Urothelium cell line (cell line): Measurements from ENCODE around the gene ATCAY.
"Not testable (repeated sequence)": the region's sequence is repeated elsewhere in the genome, so short reads cannot be mapped to it uniquely, and the experiment has no call there.

Source experiments
- DNase-seq: peaks from one replicate; pipeline ENCODE4 v3.0.0; 2011; ENCODE audit warnings: low spot score, mixed read lengths
- FAIRE-seq: peaks from 2 replicates; lab custom pipeline; 2011; peaks lifted over from hg19 to GRCh38; lab: Jason Lieb, UNC

ATCAY gene

GRCh38 chr19:3852614-3853254 lies 27.8 kb upstream of the ATCAY start:
- DNase-seq (peak; percentile 69), FAIRE-seq (no peak)

DNA sequence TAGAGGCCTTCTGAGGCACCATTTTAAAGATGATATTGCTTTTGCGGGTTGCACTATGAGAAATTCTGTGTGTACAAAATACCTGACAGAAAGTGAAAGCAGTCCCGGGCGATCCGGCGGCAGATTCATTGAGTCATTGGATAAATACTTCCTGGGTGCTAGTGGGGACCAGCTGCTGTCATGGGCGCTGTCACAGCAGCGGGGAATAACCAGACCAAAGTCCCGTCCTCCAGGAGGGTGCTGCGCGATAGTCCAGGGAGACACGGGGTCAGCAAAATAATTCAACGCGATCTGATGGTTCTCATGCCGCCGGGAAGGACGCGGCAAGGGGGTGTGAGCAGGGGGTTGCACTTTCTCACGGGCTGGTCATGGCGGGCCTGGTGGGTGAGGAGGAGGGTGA lies 25.2 kb upstream of the ATCAY start:
- FAIRE-seq (no peak), DNase-seq (no peak)

GRCh38 chr19:3857449-3858003 lies 23.0 kb upstream of the ATCAY start:
- FAIRE-seq (no peak), DNase-seq (no peak)

DNA sequence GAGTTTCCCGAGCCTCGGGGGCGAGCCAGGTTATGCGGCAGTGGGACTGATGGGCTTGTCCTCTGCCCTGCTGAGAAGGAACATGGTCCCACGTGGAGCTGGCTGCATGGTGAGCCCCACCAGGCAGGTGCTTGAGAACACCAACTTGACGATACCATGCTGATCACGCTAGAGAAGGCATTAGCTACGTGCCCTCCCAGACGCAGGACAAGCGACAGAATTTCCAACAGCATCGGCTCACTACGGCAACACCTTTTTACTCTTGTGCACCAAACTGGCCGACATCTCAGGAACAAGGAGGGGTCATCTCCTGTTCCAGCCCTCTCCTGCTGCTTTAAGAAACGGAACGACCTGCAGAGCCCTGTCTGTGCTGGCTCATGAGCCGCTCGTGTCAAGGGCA lies 20.0 kb upstream of the ATCAY start:
- FAIRE-seq (no peak), DNase-seq (no peak)

- FAIRE-seq (no peak), DNase-seq (no peak)
Observed at GRCh38 chr19:3862826-3863500, 17.5 kb upstream of the ATCAY start.

DNA sequence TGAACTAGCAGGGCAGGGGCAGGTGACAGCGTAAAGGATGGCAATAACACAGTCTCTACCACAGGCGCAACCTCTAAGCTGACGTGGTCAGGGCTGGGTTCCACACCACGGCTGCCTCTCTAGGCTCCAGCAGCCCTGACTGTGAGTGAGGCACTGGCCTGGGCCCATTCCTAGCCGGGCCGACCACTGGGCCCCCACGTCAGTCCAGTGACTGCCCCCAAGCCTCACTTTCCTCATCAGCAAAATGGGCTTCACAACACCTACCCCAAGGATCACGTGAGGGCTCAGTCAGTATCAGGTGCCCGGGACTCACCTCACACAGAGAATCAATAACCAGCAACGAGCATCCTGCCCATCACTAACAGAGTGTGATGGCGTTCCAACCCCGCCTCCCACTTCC lies 16.8 kb upstream of the ATCAY start:
- DNase-seq (no peak), FAIRE-seq (no peak)

DNA sequence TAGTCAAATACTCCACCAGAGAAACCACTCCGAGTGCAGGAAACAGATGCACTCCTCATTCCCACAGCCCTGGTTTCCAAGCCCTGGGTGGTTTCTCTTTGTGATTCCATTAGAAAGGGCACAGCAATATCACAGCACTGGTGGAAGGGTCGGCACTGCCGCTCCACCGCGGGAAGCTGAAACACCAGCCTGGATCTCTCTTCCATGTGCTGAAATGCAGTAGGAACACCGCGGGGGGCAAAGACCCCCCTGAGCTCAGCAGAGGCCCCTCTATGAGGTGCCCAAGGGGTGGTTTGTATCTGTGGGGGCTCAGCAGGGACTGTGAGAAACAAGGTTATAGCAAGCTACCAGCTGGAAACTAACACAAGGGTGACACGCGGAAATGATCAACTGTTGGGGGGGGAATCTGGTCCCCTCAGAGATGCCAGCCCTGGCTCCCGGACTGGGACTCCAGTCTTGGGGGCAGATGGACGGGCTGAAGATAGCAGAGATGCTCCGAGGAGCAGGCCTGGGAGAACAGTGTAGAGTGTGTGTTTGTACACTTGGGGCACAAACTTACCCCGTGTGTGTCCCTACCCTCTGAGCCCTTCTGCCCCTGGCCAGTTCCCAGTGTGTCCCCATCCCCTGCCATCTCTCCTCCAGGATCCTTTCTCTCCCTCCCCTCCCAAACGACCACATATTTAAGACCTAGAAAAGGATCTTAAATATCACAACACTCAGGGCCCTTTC lies 13.4 kb upstream of the ATCAY start:
- FAIRE-seq: no peak
- DNase-seq: no peak

DNA sequence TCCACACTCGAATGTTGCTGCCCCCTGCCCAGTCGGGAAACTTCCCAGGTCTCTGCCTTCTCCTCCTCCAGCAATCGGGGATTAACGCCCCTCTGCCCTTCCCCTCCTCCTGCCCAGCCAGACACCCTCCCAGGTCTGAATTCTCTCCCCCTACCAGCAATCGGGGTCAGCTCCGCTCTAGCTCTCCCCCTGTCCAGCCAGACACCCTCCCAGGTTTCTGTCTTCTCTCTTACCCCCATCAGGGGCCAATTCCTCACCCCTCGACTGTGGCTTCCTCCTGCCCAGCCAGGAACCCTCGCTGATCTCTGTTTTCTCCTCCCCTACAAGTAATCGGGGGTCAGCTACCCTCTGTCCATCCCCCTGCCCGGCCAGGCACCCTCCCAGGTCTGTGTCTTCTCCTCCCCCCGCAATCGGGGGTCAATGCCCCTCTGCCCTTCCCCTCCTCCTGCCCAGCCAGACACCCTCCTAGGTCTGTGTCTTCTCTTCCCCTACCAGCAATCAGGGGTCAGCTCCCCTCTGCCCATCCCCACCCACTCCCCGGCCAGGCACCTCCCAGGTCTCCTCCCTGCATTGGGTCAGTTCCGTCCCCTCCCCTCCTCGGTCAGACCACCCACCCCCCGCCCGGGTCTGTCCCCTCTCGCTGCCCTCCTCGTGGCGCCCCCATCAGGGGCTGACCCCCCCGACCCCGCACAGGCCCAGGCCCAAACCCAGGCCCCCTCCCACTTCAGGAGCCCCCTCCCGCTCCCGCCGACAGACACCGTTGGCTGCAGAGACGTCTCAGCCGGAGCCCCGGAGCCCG lies 12.3 kb upstream of the ATCAY start:
- DNase-seq (no peak), FAIRE-seq (no peak)

GRCh38 chr19:3868770-3869456 lies 11.6 kb upstream of the ATCAY start, which contains the start of gene ZFR2:
ZFR2 (minus strand) TSS chr19:3869038; CDS start chr19:3869017, 21 bp downstream.
- FAIRE-seq (no peak), DNase-seq (no peak)

GRCh38 chr19:3873151-3873550 lies 7.3 kb upstream of the ATCAY start:
- FAIRE-seq (no peak), DNase-seq (no peak)

DNA sequence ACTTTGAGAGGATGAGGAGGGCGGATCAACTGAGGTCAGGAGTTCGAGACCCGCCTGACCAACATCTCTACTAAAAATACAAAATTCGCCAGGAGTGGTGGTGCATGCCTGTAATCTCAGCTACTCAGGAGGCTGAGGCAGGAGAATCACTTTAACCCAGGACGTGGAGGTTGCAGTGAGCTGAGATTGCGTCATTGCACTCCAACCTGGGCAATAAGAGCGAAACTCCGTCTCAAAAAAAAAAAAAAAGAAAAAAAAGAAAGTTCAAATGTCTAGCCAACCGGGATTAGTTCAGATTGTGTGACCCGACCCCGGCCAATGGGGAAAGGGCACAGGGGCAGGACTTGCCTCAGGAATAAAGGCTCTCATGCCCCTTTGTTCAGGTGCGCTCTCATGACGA lies 5.8 kb upstream of the ATCAY start:
- FAIRE-seq: not testable (repeated sequence)

DNA sequence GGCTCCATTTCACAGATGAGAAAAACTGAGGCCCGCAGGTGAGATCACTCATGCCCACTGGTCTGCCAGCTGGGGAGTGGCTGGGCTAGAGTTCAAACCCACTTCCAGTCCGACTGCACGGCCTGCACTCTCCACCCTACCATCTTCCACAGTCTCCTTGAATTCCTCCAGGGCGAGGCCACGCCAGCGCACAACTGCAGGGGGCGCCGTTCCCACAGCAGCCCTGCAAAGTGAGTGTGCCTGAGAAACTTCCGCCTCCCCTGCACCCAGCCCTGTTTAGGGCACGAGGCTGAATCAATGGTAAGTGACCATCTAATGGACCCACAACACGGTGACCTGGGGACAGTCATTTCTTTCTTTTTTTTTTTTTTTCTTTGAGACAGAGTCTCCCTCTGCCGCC lies 829 bp upstream of the ATCAY start:
- FAIRE-seq: no peak
- DNase-seq: no peak

More for the DNA sequence above, 5.8 kb upstream of the ATCAY start:
- not testable (repeated sequence) for DNase-seq

- FAIRE-seq (no peak), DNase-seq (no peak)
Observed at GRCh38 chr19:3881272-3882040, 971 bp downstream of the ATCAY start.

- FAIRE-seq: no peak
Observed at GRCh38 chr19:3882041-3882384, 1.5 kb downstream of the ATCAY start.

GRCh38 chr19:3890591-3890990 lies 10.1 kb downstream of the ATCAY start:
- DNase-seq (no peak), FAIRE-seq (no peak)

More at GRCh38 chr19:3882041-3882384, 1.5 kb downstream of the ATCAY start:
- DNase-seq: no peak

- FAIRE-seq: no peak
- DNase-seq: no peak
Observed at GRCh38 chr19:3893509-3894179, 13.2 kb downstream of the ATCAY start.

GRCh38 chr19:3894959-3895358 lies 14.5 kb downstream of the ATCAY start:
- FAIRE-seq, DNase-seq: not testable (repeated sequence)

DNA sequence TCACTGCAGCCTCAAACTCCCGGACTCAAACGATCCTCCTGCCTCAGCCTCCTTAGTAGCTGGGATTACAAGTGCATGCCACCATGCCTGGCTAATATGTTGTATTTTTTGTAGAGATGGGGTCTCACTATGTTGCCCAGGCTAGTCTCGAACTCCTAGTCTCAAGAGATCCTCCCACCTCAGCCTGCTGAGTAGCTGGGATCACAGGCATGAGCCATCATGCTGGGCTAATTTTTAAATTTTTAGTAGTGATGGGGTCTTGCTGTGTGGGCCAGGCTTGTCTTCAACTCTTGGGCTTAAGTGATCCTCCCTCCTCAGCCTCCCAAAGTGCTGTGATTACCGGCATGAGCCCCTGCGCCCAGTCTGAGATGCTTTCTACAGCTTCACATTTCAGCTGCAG lies 15.3 kb downstream of the ATCAY start:
- FAIRE-seq (no peak), DNase-seq (no peak)

DNA sequence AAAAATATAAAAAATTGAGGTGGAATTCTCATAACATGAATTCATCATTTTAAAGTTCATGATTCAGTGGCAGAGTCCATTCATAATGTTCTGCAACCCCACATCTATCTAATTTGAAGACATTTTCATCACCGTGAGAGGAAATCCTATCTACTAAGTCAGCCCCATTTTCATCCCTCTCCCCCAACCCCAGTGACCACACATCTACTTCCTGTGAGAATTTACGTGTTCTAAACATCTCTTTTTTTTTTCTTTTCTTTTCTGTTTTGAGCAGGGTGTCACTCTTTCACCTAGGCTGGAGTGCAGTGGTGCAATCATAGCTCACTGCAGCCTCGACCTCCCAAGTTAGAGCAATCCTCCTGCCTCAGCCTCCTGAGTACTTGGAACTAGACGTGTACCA lies 17.5 kb downstream of the ATCAY start:
- no peak for DNase-seq
- no peak for FAIRE-seq
